ENCODE measurements around the gene SEMA3A.

SEMA3A gene

GRCh38 chr7:83987764-83988163, 206.8 kb downstream of the SEMA3A start:
- no peak for DNase-seq

GRCh38 chr7:83985821-83986220, 208.8 kb downstream of the SEMA3A start:
- no peak for DNase-seq

- DNase-seq, result no peak
Measured at GRCh38 chr7:83984591-83984990, 210.0 kb downstream of the SEMA3A start.

GRCh38 chr7:83984076-83984475, 210.5 kb downstream of the SEMA3A start:
- no peak for DNase-seq

GRCh38 chr7:83983606-83984005, 211.0 kb downstream of the SEMA3A start:
- no peak for DNase-seq

GRCh38 chr7:83976302-83976701, 218.3 kb downstream of the SEMA3A start:
- peak; percentile 13 for DNase-seq

- no peak for DNase-seq
Measured at GRCh38 chr7:83970081-83970480, 224.5 kb downstream of the SEMA3A start.

- DNase-seq, result no peak
Measured at GRCh38 chr7:83964318-83964717, 230.3 kb downstream of the SEMA3A start.

- no peak for DNase-seq
Measured at GRCh38 chr7:83957333-83957732, 237.3 kb downstream of the SEMA3A start.

GRCh38 chr7:83956104-83956503, 238.5 kb downstream of the SEMA3A start:
- no peak for DNase-seq

GRCh38 chr7:83952236-83952635, 242.4 kb downstream of the SEMA3A start:
- no peak for DNase-seq

GRCh38 chr7:83947260-83947659, 247.3 kb downstream of the SEMA3A start:
- DNase-seq, result no peak

- no peak for DNase-seq
Measured at GRCh38 chr7:83946801-83947200, 247.8 kb downstream of the SEMA3A start.

GRCh38 chr7:83941300-83941699, 253.3 kb downstream of the SEMA3A start:
- DNase-seq, result no peak

GRCh38 chr7:83937930-83938329, 256.7 kb downstream of the SEMA3A start:
- DNase-seq, result no peak

GRCh38 chr7:83936056-83936708, 258.4 kb downstream of the SEMA3A start:
- DNase-seq, result peak; percentile 22

GRCh38 chr7:83934118-83934734, 260.4 kb downstream of the SEMA3A start:
- DNase-seq, result no peak

GRCh38 chr7:83931968-83932367, 262.6 kb downstream of the SEMA3A start:
- DNase-seq, result no peak

- DNase-seq, result no peak
Measured at GRCh38 chr7:83930262-83930661, 264.3 kb downstream of the SEMA3A start.

GRCh38 chr7:83925860-83926259, 268.7 kb downstream of the SEMA3A start:
- no peak for DNase-seq

GRCh38 chr7:83921941-83922607, 272.5 kb downstream of the SEMA3A start:
- DNase-seq, result no peak

- DNase-seq, result no peak
Measured at GRCh38 chr7:83921271-83921940, 273.2 kb downstream of the SEMA3A start.

- DNase-seq, result no peak
Measured at GRCh38 chr7:83918142-83918541, 276.4 kb downstream of the SEMA3A start.

- DNase-seq, result no peak
Measured at GRCh38 chr7:83913174-83913573, 281.4 kb downstream of the SEMA3A start.
